ENCODE results near the gene PCDHGB5. TPM values are rescaled to one million over a fixed set of nuclear protein-coding genes. Genes with fewer than 3 reads are reported as not detected.
"Not testable (repeated sequence)": the region's sequence is repeated elsewhere in the genome, so short reads cannot be mapped to it uniquely, and the experiment has no call there.

The PCDHGB5 gene
- total RNA-seq, 6 donors from 2014 or later = 6.2 to 11.8 (median 8.3) TPM

DNA sequence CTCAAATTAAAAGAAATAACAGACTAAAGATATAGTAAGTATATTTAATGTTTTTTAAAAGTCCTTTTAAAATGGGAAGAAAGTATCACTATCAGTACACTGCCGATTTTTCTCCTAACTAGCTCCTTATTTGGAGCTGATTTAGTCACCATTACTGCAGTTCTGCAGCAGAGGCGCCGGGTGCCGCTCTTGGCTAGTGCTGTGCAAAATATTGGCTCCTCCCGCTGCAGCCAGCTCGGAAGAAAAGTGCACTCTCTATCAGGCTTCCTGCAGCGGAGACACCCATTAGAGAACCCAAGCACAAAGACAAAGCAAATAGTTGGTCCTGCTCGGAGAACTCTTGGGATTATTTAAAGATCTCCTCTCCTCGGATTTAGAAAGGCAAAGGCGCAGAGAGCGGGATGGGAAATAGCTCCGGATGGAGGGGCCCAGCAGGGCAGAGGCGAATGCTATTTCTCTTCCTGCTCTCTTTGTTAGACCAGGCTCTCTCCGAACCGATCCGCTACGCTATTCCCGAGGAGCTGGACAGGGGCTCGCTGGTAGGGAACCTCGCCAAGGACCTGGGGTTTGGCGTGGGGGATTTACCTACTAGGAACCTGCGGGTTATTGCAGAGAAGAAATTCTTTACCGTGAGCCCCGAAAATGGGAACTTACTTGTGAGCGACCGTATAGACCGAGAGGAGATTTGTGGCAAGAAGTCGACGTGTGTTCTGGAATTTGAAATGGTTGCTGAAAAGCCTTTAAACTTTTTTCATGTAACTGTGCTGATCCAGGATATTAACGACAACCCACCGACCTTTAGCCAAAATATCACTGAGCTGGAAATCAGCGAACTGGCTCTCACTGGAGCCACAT, 27.5 kb upstream of the PCDHGB5 start, which contains the start of gene PCDHGB3:
Gene PCDHGB3, plus strand, starts transcription at position 249 of the 855 bp plus-strand sequence. Its CDS starts 153 bp downstream, at position 402.
- ATAC-seq (ENCODE audit: low FRiP score in 2 of 2) = peak in 1 of 2 donors; percentile 48
- WGBS, 2 donors = 19 to 28% methylated on average over 24 to 32 of the region's 32 CpGs
- TF ChIP-seq, protein P1, sequence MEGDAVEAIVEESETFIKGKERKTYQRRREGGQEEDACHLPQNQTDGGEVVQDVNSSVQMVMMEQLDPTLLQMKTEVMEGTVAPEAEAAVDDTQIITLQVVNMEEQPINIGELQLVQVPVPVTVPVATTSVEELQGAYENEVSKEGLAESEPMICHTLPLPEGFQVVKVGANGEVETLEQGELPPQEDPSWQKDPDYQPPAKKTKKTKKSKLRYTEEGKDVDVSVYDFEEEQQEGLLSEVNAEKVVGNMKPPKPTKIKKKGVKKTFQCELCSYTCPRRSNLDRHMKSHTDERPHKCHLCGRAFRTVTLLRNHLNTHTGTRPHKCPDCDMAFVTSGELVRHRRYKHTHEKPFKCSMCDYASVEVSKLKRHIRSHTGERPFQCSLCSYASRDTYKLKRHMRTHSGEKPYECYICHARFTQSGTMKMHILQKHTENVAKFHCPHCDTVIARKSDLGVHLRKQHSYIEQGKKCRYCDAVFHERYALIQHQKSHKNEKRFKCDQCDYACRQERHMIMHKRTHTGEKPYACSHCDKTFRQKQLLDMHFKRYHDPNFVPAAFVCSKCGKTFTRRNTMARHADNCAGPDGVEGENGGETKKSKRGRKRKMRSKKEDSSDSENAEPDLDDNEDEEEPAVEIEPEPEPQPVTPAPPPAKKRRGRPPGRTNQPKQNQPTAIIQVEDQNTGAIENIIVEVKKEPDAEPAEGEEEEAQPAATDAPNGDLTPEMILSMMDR (IDR thresholded peaks at IDR 0.05) = peak in 1 of 6 experiments; percentile 23
- TF ChIP-seq POLR2A (IDR thresholded peaks at IDR 0.05) = no peak
- Histone ChIP-seq H3K36me3 (no peaks in the 10 kb centered on the region), H3K27ac (no peak within 1 kb of the TSS), H3K9me3 (peaks cover 65 to 89% (median 83%) of the 10 kb centered on the region in 4 donors), H3K4me3 (peak within 1 kb of the TSS in 2 of 4 donors; percentile 21 to 34), H3K27me3 (peaks cover 0 to 3% (median 0%) of the 10 kb centered on the region in 4 donors), H3K4me1 (no peaks in the 10 kb centered on the region)
- peak in 1 of 2 donors; percentile 13 for DNase-seq

DNA sequence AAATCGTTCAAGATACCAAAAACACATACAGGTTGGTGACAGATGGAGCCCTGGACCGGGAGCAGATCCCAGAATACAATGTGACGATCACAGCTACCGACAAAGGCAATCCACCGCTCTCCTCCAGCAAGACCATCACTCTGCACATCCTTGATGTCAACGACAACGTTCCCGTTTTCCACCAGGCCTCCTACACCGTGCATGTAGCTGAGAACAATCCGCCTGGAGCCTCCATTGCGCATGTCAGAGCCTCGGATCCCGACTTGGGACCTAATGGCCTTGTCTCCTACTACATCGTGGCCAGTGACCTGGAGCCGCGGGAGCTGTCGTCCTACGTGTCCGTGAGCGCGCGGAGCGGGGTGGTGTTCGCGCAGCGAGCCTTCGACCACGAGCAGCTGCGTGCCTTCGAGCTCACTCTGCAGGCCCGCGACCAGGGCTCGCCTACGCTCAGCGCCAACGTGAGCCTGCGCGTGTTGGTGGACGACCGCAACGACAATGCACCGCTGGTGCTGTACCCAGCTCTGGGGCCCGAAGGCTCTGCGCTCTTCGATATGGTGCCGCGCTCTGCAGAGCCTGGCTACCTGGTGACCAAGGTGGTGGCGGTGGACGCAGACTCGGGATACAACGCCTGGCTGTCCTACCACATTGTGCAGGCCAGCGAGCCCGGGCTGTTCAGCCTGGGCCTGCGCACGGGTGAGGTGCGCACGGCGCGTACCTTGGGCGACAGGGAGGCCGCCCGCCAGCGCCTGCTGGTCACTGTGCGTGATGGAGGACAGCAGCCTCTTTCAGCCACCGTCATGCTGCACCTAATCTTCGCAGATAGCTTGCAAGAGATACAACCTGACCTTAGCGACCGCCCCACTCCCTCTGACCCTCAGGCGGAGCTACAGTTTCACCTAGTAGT, 25.9 kb upstream of the PCDHGB5 start:
- no peak overlapping the region for H3K4me3 ChIP-seq
- peaks cover 55 to 89% (median 79%) of the 10 kb centered on the region in 4 donors for H3K9me3 ChIP-seq
- H3K27ac ChIP-seq = no peak overlapping the region
- peaks cover 0 to 3% (median 0%) of the 10 kb centered on the region in 4 donors for H3K27me3 ChIP-seq
- no peaks in the 10 kb centered on the region for H3K36me3 ChIP-seq
- WGBS, 2 donors = 33 to 36% methylated on average over 32 to 50 of the region's 69 CpGs
- DNase-seq (peak in 1 of 2 donors; percentile 73), ATAC-seq (ENCODE audit: low FRiP score in 2 of 2) (no peak)
- H3K4me1 ChIP-seq = no peaks in the 10 kb centered on the region
- no peak for TF ChIP-seq EP300 (IDR thresholded peaks at IDR 0.05)
- no peak for TF ChIP-seq POLR2A (IDR thresholded peaks at IDR 0.05)
- TF ChIP-seq POLR2AphosphoS5 (IDR thresholded peaks at IDR 0.05) = no peak

DNA sequence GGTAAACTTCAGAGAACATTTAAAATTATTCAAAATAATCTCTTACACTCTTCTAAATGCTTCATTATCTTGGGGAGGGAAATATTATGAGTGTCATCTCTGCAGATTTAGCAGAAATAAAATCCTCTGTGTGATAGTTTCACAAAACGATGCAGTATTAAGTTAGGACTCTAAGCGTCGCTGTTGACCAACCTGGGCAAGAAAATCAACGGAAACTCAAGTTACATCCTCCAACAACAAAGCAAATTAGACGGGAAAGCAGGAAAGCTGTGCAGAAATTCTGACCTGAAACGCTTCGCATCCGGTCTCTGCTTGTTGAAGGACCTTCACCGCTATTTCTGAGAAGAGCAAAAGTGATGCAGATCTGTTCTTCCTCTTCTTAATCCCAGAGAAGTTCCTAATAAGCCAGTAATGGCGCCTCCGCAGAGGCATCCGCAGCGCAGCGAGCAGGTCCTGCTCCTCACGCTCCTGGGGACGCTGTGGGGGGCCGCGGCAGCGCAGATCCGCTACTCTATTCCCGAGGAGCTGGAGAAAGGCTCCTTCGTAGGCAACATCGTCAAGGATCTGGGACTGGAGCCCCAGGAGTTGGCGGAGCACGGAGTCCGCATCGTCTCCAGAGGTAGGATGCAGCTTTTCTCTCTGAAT, 24.0 kb upstream of the PCDHGB5 start, which contains the start of gene PCDHGA6:
Gene PCDHGA6, plus strand, starts transcription at position 219 of the 645 bp plus-strand sequence. Its CDS starts 193 bp downstream, at position 412.
- peak within 1 kb of the TSS in 3 of 4 donors; percentile 7 to 33 (median 7) for H3K4me3 ChIP-seq
- no peaks in the 10 kb centered on the region for H3K4me1 ChIP-seq
- H3K9me3 ChIP-seq = peaks cover 68 to 89% (median 83%) of the 10 kb centered on the region in 4 donors
- no peaks in the 10 kb centered on the region for H3K36me3 ChIP-seq
- H3K27ac ChIP-seq = no peak within 1 kb of the TSS
- no peaks in the 10 kb centered on the region for H3K27me3 ChIP-seq
- WGBS, 2 donors = 13 to 21% methylated on average over 22 to 27 of the region's 27 CpGs
- peak in 1 of 2 donors; percentile 59 for DNase-seq
- no peak for ATAC-seq (ENCODE audit: low FRiP score in 2 of 2)
- TF ChIP-seq, protein P1 (IDR thresholded peaks at IDR 0.05) = peak in 2 of 6 experiments; percentile 10 to 25
- TF ChIP-seq POLR2AphosphoS5 (IDR thresholded peaks at IDR 0.05) = no peak

DNA sequence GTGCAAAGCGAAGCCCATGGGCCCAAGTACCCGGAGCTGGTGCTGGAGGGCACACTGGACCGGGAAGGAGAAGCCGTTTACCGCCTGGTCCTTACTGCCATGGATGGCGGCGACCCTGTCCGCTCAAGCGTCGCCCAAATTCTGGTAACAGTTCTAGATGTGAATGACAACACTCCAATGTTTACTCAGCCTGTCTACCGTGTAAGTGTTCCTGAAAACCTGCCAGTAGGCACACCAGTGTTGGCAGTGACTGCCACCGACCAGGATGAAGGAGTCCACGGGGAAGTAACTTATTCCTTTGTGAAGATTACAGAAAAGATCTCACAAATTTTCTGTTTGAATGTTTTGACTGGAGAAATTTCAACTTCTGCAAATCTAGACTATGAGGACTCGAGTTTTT, 23.1 kb upstream of the PCDHGB5 start:
- H3K27me3 ChIP-seq = no peaks in the 10 kb centered on the region
- no peak for ATAC-seq (ENCODE audit: low FRiP score in 2 of 2)
- WGBS, 2 donors = 57 to 65% methylated on average over 6 to 14 of the region's 14 CpGs
- H3K9me3 ChIP-seq = peaks cover 68 to 83% (median 82%) of the 10 kb centered on the region in 4 donors
- DNase-seq = peak in 1 of 2 donors; percentile 32
- no peak overlapping the region for H3K27ac ChIP-seq
- no peak for TF ChIP-seq POLR2AphosphoS5 (IDR thresholded peaks at IDR 0.05)
- H3K4me1 ChIP-seq = no peaks in the 10 kb centered on the region
- no peak overlapping the region for H3K4me3 ChIP-seq
- no peaks in the 10 kb centered on the region for H3K36me3 ChIP-seq

DNA sequence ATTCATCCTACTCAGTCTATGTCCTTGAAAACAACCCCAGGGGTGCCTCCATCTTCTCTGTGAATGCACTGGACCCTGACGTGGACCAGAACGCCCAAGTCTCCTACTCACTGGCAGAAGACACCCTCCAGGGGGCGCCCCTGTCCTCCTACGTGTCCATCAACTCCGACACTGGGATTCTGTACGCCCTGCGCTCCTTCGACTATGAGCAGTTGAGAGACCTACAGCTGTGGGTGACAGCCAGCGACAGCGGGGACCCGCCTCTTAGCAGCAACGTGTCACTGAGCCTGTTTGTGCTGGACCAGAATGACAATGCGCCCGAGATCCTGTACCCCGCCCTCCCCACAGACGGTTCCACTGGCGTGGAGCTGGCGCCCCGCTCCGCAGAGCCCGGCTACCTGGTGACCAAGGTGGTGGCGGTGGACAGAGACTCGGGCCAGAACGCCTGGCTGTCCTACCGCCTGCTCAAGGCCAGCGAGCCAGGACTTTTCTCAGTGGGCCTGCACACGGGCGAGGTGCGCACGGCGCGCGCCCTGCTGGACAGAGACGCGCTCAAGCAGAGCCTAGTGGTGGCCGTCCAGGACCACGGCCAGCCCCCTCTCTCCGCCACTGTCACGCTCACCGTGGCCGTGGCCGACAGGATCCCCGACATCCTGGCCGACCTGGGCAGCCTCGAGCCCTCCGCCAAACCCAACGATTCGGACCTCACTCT, 22.1 kb upstream of the PCDHGB5 start:
- peak in 1 of 2 donors; percentile 11 for ATAC-seq (ENCODE audit: low FRiP score in 2 of 2)
- H3K4me3 ChIP-seq, H3K27ac ChIP-seq, H3K36me3 ChIP-seq, H3K27me3 ChIP-seq, H3K4me1 ChIP-seq: not testable (repeated sequence)
- DNase-seq = peak in 1 of 2 donors; percentile 53
- WGBS, 2 donors = 42 to 47% methylated on average over 10 to 19 of the region's 48 CpGs
- H3K9me3 ChIP-seq = peaks cover 65 to 78% (median 74%) of the 10 kb centered on the region in 4 donors

All from upper lobe of left lung (tissue), 6 donors.